Testis (tissue), 2 donors: ENCODE results near the gene CPTP.

ENCODE experiments used
- POLR2A ChIP-seq: fragments of 450-650 bp; IDR thresholded peaks from one replicate; pipeline ENCODE4 v1.6.1; 2017; ENCODE audit warnings: antibody characterized with exemption, mild to moderate bottlenecking, moderate library complexity
- TF ChIP-seq, protein P1 (sequence below), 3 experiments: fragments of 450-650 bp in 2 of 3; fragments of 200-600 bp in 1 of 3; sonication (generic) in 1 of 3; IDR thresholded peaks; one replicate each; pipeline ENCODE4 v1.5.1; 2016 to 2019; ENCODE audit warnings: antibody characterized with exemption in 3 of 3, mild to moderate bottlenecking in 2 of 3, moderate library complexity in 1 of 3

DNA sequence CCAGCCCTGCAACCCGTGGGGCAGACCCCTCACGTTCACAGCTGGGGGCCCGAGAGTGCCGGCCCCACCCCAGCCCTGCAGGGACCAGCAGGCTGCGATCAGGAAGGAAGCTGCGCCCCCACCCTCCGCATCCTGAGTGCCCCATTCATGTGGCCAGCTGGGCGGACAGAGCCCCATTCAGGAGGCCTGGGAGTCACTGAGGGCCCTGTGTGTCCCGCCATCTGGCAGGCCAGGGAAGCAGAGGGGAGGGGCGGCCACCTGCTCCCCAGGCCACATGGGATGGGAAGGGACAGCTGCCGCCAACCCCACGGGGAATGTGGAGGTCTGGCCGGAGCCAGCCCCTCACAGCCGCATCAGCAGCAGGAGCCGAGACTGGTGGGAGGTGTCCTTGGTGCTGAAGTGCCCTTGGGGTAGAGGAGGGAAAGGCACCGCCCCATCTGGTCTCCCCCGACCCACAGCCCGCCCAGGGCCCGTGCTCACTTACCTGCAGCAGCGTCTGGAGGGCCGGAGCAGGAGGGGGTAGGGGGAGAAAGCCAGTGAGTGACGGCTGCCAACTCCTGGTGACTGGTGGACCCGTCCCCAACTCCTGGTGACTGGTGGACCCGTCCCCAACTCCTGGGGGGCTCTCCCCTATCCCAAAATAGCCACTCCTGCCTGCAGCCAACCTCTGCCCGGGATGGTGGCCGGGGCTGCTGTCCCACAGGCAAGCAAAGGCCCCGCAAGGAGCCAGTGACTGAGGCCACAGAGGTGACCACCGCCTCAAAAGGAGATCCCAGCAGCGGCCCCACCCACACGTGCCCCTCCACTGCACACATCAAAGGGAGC, 25.5 kb upstream of the CPTP start:
- TF ChIP-seq, protein P1, sequence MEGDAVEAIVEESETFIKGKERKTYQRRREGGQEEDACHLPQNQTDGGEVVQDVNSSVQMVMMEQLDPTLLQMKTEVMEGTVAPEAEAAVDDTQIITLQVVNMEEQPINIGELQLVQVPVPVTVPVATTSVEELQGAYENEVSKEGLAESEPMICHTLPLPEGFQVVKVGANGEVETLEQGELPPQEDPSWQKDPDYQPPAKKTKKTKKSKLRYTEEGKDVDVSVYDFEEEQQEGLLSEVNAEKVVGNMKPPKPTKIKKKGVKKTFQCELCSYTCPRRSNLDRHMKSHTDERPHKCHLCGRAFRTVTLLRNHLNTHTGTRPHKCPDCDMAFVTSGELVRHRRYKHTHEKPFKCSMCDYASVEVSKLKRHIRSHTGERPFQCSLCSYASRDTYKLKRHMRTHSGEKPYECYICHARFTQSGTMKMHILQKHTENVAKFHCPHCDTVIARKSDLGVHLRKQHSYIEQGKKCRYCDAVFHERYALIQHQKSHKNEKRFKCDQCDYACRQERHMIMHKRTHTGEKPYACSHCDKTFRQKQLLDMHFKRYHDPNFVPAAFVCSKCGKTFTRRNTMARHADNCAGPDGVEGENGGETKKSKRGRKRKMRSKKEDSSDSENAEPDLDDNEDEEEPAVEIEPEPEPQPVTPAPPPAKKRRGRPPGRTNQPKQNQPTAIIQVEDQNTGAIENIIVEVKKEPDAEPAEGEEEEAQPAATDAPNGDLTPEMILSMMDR (IDR thresholded peaks at IDR 0.05): no peak
- no peak for TF ChIP-seq POLR2A
